Measurements from ENCODE around the gene PLEKHF1. TPM values are rescaled to one million over a fixed set of nuclear protein-coding genes. Genes with fewer than 3 reads are reported as not detected.

The PLEKHF1 gene
- total RNA-seq, 4 donors from 2014 or later = 69.1 to 164 (median 135) TPM

GRCh38 chr19:29681422-29682235 lies 16.4 kb downstream of the PLEKHF1 start:
- TF ChIP-seq POLR2A (IDR thresholded peaks at IDR 0.05) = peak in 1 of 2 donors; percentile 11
- TF ChIP-seq, protein P1, sequence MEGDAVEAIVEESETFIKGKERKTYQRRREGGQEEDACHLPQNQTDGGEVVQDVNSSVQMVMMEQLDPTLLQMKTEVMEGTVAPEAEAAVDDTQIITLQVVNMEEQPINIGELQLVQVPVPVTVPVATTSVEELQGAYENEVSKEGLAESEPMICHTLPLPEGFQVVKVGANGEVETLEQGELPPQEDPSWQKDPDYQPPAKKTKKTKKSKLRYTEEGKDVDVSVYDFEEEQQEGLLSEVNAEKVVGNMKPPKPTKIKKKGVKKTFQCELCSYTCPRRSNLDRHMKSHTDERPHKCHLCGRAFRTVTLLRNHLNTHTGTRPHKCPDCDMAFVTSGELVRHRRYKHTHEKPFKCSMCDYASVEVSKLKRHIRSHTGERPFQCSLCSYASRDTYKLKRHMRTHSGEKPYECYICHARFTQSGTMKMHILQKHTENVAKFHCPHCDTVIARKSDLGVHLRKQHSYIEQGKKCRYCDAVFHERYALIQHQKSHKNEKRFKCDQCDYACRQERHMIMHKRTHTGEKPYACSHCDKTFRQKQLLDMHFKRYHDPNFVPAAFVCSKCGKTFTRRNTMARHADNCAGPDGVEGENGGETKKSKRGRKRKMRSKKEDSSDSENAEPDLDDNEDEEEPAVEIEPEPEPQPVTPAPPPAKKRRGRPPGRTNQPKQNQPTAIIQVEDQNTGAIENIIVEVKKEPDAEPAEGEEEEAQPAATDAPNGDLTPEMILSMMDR (IDR thresholded peaks at IDR 0.05 in 4 of 5, conservative IDR thresholded peaks at IDR 0.05 in 1 of 5) = no peak
- Histone ChIP-seq H3K27me3 (no peaks in the 10 kb centered on the region), H3K36me3 (no peaks in the 10 kb centered on the region), H3K4me3 (no peak overlapping the region), H3K9me3 (no peaks in the 10 kb centered on the region), H3K4me1 (peaks cover 79 to 89% of the 10 kb centered on the region in 2 donors), H3K27ac (peak overlapping the region; percentile 94 to 100 (median 98))
- intact Hi-C loops (cut with DNase I; ENCODE audit: low total_unique reads) = no loop called here
- in situ Hi-C loops (cut with MboI; ENCODE audit: low sequenced_read_pairs in 4 of 4) = no loop called here
- peak in 1 of 2 donors; percentile 57 for DNase-seq
- ATAC-seq = no peak

- DNase-seq (no peak), ATAC-seq (no peak)
- no peaks in the 10 kb centered on the region for H3K9me3 ChIP-seq
- in situ Hi-C loops (cut with MboI; ENCODE audit: low sequenced_read_pairs in 4 of 4) (no loop called here), intact Hi-C loops (cut with DNase I; ENCODE audit: low total_unique reads) (no loop called here)
- peaks cover 79 to 89% of the 10 kb centered on the region in 2 donors for H3K4me1 ChIP-seq
- H3K27me3 ChIP-seq = no peaks in the 10 kb centered on the region
- H3K36me3 ChIP-seq = no peaks in the 10 kb centered on the region
- TF ChIP-seq POLR2A (IDR thresholded peaks at IDR 0.05) = no peak
- TF ChIP-seq, protein P1 (IDR thresholded peaks at IDR 0.05 in 4 of 5, conservative IDR thresholded peaks at IDR 0.05 in 1 of 5) = no peak
- peak overlapping the region; percentile 94 to 100 (median 98) for H3K27ac ChIP-seq
- H3K4me3 ChIP-seq = no peak overlapping the region
Measured at GRCh38 chr19:29682236-29682895, 17.1 kb downstream of the PLEKHF1 start.

GRCh38 chr19:29683009-29683408 lies 17.7 kb downstream of the PLEKHF1 start:
- intact Hi-C loops (cut with DNase I; ENCODE audit: low total_unique reads) = no loop called here
- TF ChIP-seq, protein P1 (IDR thresholded peaks at IDR 0.05 in 4 of 5, conservative IDR thresholded peaks at IDR 0.05 in 1 of 5) = no peak
- TF ChIP-seq POLR2A (IDR thresholded peaks at IDR 0.05) = no peak
- Histone ChIP-seq H3K27ac (peak overlapping the region; percentile 94 to 100 (median 98)), H3K27me3 (no peaks in the 10 kb centered on the region), H3K4me3 (no peak overlapping the region), H3K36me3 (no peaks in the 10 kb centered on the region), H3K4me1 (peaks cover 79 to 87% of the 10 kb centered on the region in 2 donors), H3K9me3 (no peaks in the 10 kb centered on the region)
- DNase-seq (no peak), ATAC-seq (no peak)
- in situ Hi-C loops (cut with MboI; ENCODE audit: low sequenced_read_pairs in 4 of 4) = no loop called here

DNA sequence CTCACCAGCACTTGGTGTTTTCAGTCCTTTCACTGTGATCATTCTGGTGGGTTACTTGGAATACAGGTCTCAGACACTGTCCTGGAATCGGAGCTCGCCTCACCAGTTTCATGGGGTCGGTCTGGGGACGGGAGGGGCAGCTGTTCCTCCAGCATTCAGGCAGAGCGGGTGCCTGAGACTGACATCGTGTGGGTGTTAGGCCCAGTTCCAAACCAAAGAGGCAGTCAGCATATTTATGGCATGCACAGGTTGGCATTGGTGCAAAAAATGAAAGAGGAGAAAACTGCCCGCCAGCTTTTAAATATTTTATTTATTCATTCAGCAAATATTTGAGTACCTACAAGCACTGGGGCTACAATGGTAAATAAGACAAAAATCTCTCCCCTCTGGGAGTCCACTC lies 20.1 kb downstream of the PLEKHF1 start:
- ATAC-seq (no peak), DNase-seq (peak in 1 of 2 donors; percentile 60)
- H3K4me1 ChIP-seq = peaks cover 64 to 74% of the 10 kb centered on the region in 2 donors
- no peaks in the 10 kb centered on the region for H3K27me3 ChIP-seq
- H3K9me3 ChIP-seq = no peaks in the 10 kb centered on the region
- TF ChIP-seq, protein P1 (IDR thresholded peaks at IDR 0.05 in 4 of 5, conservative IDR thresholded peaks at IDR 0.05 in 1 of 5) = no peak
- TF ChIP-seq POLR2A (IDR thresholded peaks at IDR 0.05) = no peak
- no peak overlapping the region for H3K4me3 ChIP-seq
- intact Hi-C loops (cut with DNase I; ENCODE audit: low total_unique reads) = no loop called here
- peak overlapping the region; percentile 94 to 100 (median 98) for H3K27ac ChIP-seq
- H3K36me3 ChIP-seq = no peaks in the 10 kb centered on the region
- in situ Hi-C loops (cut with MboI; ENCODE audit: low sequenced_read_pairs in 4 of 4) = no loop called here

Measured in gastrocnemius medialis (tissue), 4 donors.